T-cell (primary cell): ENCODE results near the gene GPER1. TPM values are rescaled to one million over a fixed set of nuclear protein-coding genes. Genes with fewer than 3 reads are reported as not detected.

Experiments
- ATAC-seq, 4 experiments: fragments of 200-7000 bp in 3 of 4; fragments of 150-1000 bp in 1 of 4; cut with Tn5 transposase; replicated peaks in 1 of 4; 1 replicate in 3 of 4; 2 replicates in 1 of 4; pipeline ENCODE4 v1.10.0; 2021; ENCODE audit warnings: moderate library complexity in 3 of 4, mild to moderate bottlenecking in 2 of 4, moderate number of reproducible peaks in 1 of 4
- CTCF ChIA-PET, 2 donors: fragments of 300-600 bp; sonication (Branson Sonifier 250); formaldehyde crosslinking; loops; one replicate each; lab custom pipeline; 2022; ENCODE audit warnings: antibody characterized with exemption in 2 of 2; lab: Charles Lee
- POLR2A ChIA-PET, 2 donors: fragments of 300-600 bp; sonication (Branson Sonifier 250); formaldehyde crosslinking; loops; one replicate each; lab custom pipeline; 2022; ENCODE audit warnings: antibody characterized with exemption in 2 of 2; lab: Charles Lee
- DNase-seq, 35 experiments: peaks; one replicate each; pipeline versions ENCODE4 v3.0.0 to v3.0.0-alpha.2; 2013 to 2023
- H3K27ac ChIP-seq: one replicate; pipeline ENCODE4 v1.5.1; 2013; ENCODE audit warnings: low read length
- H3K27me3 ChIP-seq, 2 experiments: replicated peaks in 1 of 2; 1 replicate in 1 of 2; 2 replicates in 1 of 2; pipeline versions ENCODE4 v1.6.1 to v1.7.0; 2013; ENCODE audit warnings: low read length in 1 of 2, mixed read lengths in 1 of 2; ENCODE audit not compliant: control insufficient read depth in 2 of 2, insufficient read depth in 2 of 2; ENCODE audit errors: extremely low read depth in 1 of 2
- H3K36me3 ChIP-seq, 2 donors: 1 replicate in 1 of 2; 2 replicates in 1 of 2; pipeline versions ENCODE4 v1.6.1 to v1.7.0; 2013; ENCODE audit warnings: low read length in 1 of 2; ENCODE audit not compliant: control insufficient read depth in 2 of 2, insufficient read depth in 1 of 2; ENCODE audit errors: extremely low read depth in 1 of 2
- H3K4me1 ChIP-seq, 2 experiments: 1 replicate in 1 of 2; 2 replicates in 1 of 2; pipeline versions ENCODE4 v1.6.1 to v1.7.0; 2013; ENCODE audit warnings: low read length in 2 of 2, mixed read lengths in 1 of 2; ENCODE audit not compliant: insufficient read depth in 2 of 2, control insufficient read depth in 1 of 2; ENCODE audit errors: extremely low read depth in 1 of 2
- H3K4me3 ChIP-seq, 2 donors: 1 replicate in 1 of 2; 2 replicates in 1 of 2; pipeline versions ENCODE4 v1.5.1 to v1.7.0; 2013; ENCODE audit warnings: mild to moderate bottlenecking in 2 of 2, low read length in 1 of 2, moderate library complexity in 1 of 2; ENCODE audit not compliant: control insufficient read depth in 1 of 2; ENCODE audit errors: extremely low read depth in 1 of 2
- H3K9me3 ChIP-seq: 2 replicates; pipeline ENCODE4 v1.7.0; 2013
- H3K27ac Mint-ChIP-seq, 2 donors: one replicate each; pipeline ENCODE4 v1.8.0; 2020 to 2021; ENCODE audit warnings: mild to moderate bottlenecking in 2 of 2, mixed read lengths in 2 of 2
- H3K27me3 Mint-ChIP-seq, 2 donors: one replicate each; pipeline ENCODE4 v1.8.0; 2021 to 2022; ENCODE audit warnings: mixed read lengths in 2 of 2
- H3K36me3 Mint-ChIP-seq: one replicate; pipeline ENCODE4 v1.8.0; 2021; ENCODE audit warnings: mixed read lengths
- H3K4me1 Mint-ChIP-seq, 3 donors: one replicate each; pipeline ENCODE4 v1.8.0; 2020 to 2022; ENCODE audit warnings: mixed read lengths in 3 of 3, mild to moderate bottlenecking in 1 of 3
- H3K4me3 Mint-ChIP-seq, 3 donors: one replicate each; pipeline ENCODE4 v1.8.0; 2020 to 2022; ENCODE audit warnings: mild to moderate bottlenecking in 3 of 3, mixed read lengths in 3 of 3, moderate library complexity in 3 of 3
- H3K9me3 Mint-ChIP-seq, 3 donors: one replicate each; pipeline ENCODE4 v1.8.0; 2020 to 2022; ENCODE audit warnings: mixed read lengths in 3 of 3
- WGBS: methylation state at CpG from one replicate; pipeline ENCODE4 v1.1.5; 2013; ENCODE audit warnings: missing lambda C conversion rate; ENCODE audit not compliant: insufficient coverage; 5-methylcytosine and 5-hydroxymethylcytosine counted together
- total RNA-seq, 35 experiments: library from RNA in 6 of 35; stranded (reverse) in 6 of 35; fragments of 120-200 nt in 1 of 35; gene quantifications; one replicate each; pipeline versions ENCODE4 v1.2.1 to v1.2.4 and lab custom pipeline; 2013 to 2026

Gene GPER1
- total RNA-seq, 5 donors from 2014 or later (not counting 1 experiment from before 2014, with no cell fraction given) = 0.23 to 0.41 (median 0.26) TPM; not detected in 2

DNA sequence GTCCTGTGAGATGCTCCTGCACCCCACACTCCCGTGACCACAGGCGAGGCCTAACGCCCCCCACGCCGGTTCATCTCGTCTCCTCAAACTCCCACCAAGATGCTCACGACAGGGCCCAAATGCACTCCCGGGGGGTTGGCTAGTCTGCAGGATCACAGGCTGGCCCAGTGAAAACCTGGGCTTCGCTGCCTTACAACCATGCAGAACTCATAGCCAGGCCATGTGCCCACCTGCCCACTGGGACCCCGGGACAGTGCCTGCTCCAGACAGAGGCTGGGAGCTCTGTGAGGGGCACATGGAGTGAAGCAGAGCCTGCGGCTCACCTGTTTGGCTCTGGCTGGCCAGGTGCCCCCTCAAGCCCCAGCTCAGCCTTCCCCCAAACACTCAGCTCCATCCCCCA is 9.4 kb upstream of the GPER1 start:
- DNase-seq = no peak
- Mint-ChIP-seq H3K9me3 (no peaks in the 10 kb centered on the region), H3K36me3 (no peaks in the 10 kb centered on the region), H3K4me1 (no peaks in the 10 kb centered on the region), H3K27me3 (no peaks in the 10 kb centered on the region), H3K27ac (no peak overlapping the region), H3K4me3 (no peak overlapping the region)
- no peak for ATAC-seq
- CTCF ChIA-PET = no interaction called here
- POLR2A ChIA-PET = no interaction called here
- peaks cover 0 to 3% of the 10 kb centered on the region in 2 donors for H3K36me3 ChIP-seq
- 93% methylated on average over 10 of the region's 11 CpGs for WGBS
- no peaks in the 10 kb centered on the region for H3K9me3 ChIP-seq
- H3K4me3 ChIP-seq = no peak overlapping the region
- no peaks in the 10 kb centered on the region for H3K27me3 ChIP-seq
- H3K27ac ChIP-seq = no peak overlapping the region
- no peaks in the 10 kb centered on the region for H3K4me1 ChIP-seq

- Mint-ChIP-seq H3K9me3 (no peaks in the 10 kb centered on the region), H3K27me3 (no peaks in the 10 kb centered on the region), H3K4me3 (no peak overlapping the region), H3K4me1 (no peaks in the 10 kb centered on the region), H3K36me3 (no peaks in the 10 kb centered on the region), H3K27ac (no peak overlapping the region)
- CTCF ChIA-PET = no interaction called here
- no peak for ATAC-seq
- no peaks in the 10 kb centered on the region for H3K4me1 ChIP-seq
- DNase-seq = no peak
- no peak overlapping the region for H3K4me3 ChIP-seq
- peaks cover 0 to 3% of the 10 kb centered on the region in 2 donors for H3K36me3 ChIP-seq
- no peaks in the 10 kb centered on the region for H3K9me3 ChIP-seq
- POLR2A ChIA-PET = no interaction called here
- H3K27ac ChIP-seq = no peak overlapping the region
- H3K27me3 ChIP-seq = no peaks in the 10 kb centered on the region
- 85% methylated on average over 10 of the region's 15 CpGs for WGBS
Observed at GRCh38 chr7:1078985-1079384, 8.9 kb upstream of the GPER1 start.

DNA sequence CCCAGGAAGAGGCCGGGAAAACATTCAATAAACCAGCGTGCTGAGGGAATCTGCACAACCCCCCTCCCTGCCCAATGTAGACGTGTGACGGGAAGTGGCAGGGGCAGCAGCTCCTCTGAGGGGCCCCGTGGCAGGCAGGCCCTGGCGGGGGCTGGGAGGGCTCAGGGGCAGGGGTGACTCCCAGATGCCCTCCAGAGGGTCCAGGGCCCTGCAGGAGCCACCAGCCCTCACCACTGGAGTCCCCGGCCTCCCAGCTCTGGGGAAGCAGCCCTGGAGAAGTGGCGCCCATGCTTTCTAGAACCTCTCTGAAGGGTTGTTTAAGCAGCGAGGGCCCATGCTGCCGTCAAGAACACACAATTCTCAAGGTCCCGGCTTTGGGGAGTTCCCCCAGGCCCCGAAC is 8.4 kb upstream of the GPER1 start:
- 86% methylated on average over 11 of the region's 12 CpGs for WGBS
- CTCF ChIA-PET = no interaction called here
- ATAC-seq (no peak), DNase-seq (no peak)
- no peaks in the 10 kb centered on the region for H3K36me3 Mint-ChIP-seq
- H3K27me3 Mint-ChIP-seq = no peaks in the 10 kb centered on the region
- H3K36me3 ChIP-seq = peaks cover 0 to 3% of the 10 kb centered on the region in 2 donors
- no peak overlapping the region for H3K4me3 Mint-ChIP-seq
- no peaks in the 10 kb centered on the region for H3K4me1 Mint-ChIP-seq
- POLR2A ChIA-PET = no interaction called here
- H3K9me3 Mint-ChIP-seq = no peaks in the 10 kb centered on the region
- no peaks in the 10 kb centered on the region for H3K4me1 ChIP-seq
- no peaks in the 10 kb centered on the region for H3K9me3 ChIP-seq
- no peak overlapping the region for H3K4me3 ChIP-seq
- H3K27me3 ChIP-seq = no peaks in the 10 kb centered on the region
- H3K27ac ChIP-seq = no peak overlapping the region
- no peak overlapping the region for H3K27ac Mint-ChIP-seq

DNA sequence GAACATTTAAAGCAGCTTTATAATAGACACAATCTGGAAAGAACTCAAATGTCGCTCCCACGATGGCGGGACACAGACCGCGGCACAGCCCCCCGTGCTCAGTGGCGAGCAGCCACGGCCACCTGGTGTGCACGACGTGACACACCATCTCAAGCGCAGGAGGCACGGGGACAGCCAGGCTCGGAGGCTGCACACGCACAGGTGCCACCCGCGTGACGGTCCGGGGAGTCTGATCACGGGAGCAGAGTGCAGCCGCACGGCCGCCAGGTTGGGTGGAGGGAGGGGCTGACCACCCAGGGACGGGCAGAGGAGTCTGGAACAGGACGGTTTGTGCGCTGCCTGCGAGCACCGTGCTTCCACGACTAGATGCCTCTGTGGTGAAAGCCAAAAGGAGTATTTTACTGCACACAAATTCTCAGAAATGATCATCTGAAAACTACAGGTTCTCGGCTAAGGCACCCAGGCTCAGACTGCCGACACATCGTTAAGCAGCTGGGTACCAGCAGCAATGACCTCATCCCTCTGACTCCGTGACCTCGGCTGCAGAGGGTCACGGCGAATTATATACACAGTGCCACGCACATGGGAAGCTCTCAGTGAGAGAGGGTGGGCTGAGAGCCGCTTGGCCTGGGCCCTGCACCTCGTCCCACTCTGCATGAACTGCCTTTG is 7.5 kb upstream of the GPER1 start:
- CTCF ChIA-PET = no interaction called here
- no peaks in the 10 kb centered on the region for H3K36me3 Mint-ChIP-seq
- H3K9me3 Mint-ChIP-seq = no peaks in the 10 kb centered on the region
- Histone ChIP-seq H3K36me3 (peaks cover 0 to 3% of the 10 kb centered on the region in 2 donors), H3K9me3 (no peaks in the 10 kb centered on the region), H3K4me3 (no peak overlapping the region), H3K4me1 (no peaks in the 10 kb centered on the region), H3K27me3 (no peaks in the 10 kb centered on the region), H3K27ac (no peak overlapping the region)
- no peak overlapping the region for H3K4me3 Mint-ChIP-seq
- DNase-seq (no peak), ATAC-seq (no peak)
- POLR2A ChIA-PET = no interaction called here
- H3K27ac Mint-ChIP-seq = no peak overlapping the region
- no peaks in the 10 kb centered on the region for H3K27me3 Mint-ChIP-seq
- H3K4me1 Mint-ChIP-seq = no peaks in the 10 kb centered on the region
- 95% methylated on average over 34 of the region's 38 CpGs for WGBS

DNA sequence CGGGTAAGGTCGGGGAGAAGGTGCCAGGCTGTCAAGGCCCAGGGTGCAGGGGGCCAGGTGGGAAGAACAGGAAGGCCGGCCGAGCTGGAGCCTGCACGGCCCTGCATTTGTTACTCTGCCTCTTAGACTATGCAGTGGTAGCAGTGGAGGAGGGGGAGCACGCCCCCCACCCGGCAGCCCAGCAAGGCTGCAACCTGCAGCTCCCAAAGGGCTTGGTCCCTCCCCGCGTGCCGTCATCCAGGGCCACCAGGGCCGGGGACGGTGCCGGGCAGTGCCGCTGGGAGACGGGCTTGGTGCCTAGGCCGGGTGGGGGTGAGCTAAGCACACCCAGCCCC is 7.0 kb upstream of the GPER1 start:
- no peak overlapping the region for H3K4me3 ChIP-seq
- no peaks in the 10 kb centered on the region for H3K4me1 ChIP-seq
- Mint-ChIP-seq H3K27ac (no peak overlapping the region), H3K4me3 (no peak overlapping the region), H3K36me3 (no peaks in the 10 kb centered on the region), H3K4me1 (no peaks in the 10 kb centered on the region), H3K27me3 (no peaks in the 10 kb centered on the region), H3K9me3 (no peaks in the 10 kb centered on the region)
- POLR2A ChIA-PET = no interaction called here
- DNase-seq (no peak), ATAC-seq (no peak)
- no peaks in the 10 kb centered on the region for H3K27me3 ChIP-seq
- 89% methylated on average over 7 of the region's 16 CpGs for WGBS
- no peaks in the 10 kb centered on the region for H3K9me3 ChIP-seq
- CTCF ChIA-PET = no interaction called here
- H3K36me3 ChIP-seq = peaks cover 0 to 3% of the 10 kb centered on the region in 2 donors
- H3K27ac ChIP-seq = no peak overlapping the region

DNA sequence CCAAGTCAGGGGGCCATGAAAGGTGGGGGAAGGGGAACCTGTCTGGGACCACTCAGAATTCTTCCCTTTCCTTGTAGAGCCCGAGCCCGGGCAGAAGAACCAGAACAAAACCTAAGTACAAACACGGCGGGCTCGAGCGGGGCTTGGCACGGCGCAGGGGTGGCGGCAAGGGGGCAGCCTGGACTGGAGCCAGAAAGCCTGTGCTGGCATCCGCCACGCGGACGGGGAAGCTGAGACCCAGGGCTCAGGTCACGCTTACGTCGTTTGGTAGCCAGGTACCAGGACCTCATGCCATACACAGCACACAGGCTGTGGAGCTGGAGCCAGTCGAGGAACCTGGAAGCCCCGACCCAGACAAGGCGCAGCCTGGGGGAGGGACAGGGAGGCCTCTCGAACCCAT is 6.6 kb upstream of the GPER1 start:
- Histone ChIP-seq H3K4me3 (no peak overlapping the region), H3K9me3 (no peaks in the 10 kb centered on the region), H3K4me1 (peaks cover under 1% of the 10 kb centered on the region in 2 experiments), H3K27me3 (no peaks in the 10 kb centered on the region), H3K27ac (no peak overlapping the region), H3K36me3 (peaks cover 0 to 3% of the 10 kb centered on the region in 2 donors)
- no peaks in the 10 kb centered on the region for H3K27me3 Mint-ChIP-seq
- H3K4me1 Mint-ChIP-seq = peaks cover 0 to under 1% (median 0%) of the 10 kb centered on the region in 3 donors
- POLR2A ChIA-PET = no interaction called here
- no peak overlapping the region for H3K4me3 Mint-ChIP-seq
- no peaks in the 10 kb centered on the region for H3K9me3 Mint-ChIP-seq
- H3K27ac Mint-ChIP-seq = no peak overlapping the region
- DNase-seq = no peak
- 91% methylated on average over 13 of the region's 20 CpGs for WGBS
- CTCF ChIA-PET = no interaction called here
- no peaks in the 10 kb centered on the region for H3K36me3 Mint-ChIP-seq
- ATAC-seq = no peak
